Lower leg skin (tissue), 3 donors: Measurements from ENCODE around the gene PLD5.

ENCODE experiments used
- CTCF ChIP-seq, 3 donors: fragments of 450-650 bp; IDR thresholded peaks; one replicate each; pipeline ENCODE4 v1.5.1; 2016; ENCODE audit warnings: antibody characterized with exemption in 3 of 3, mild to moderate bottlenecking in 3 of 3, moderate library complexity in 2 of 3
- POLR2A ChIP-seq, 2 donors: fragments of 450-650 bp; IDR thresholded peaks; one replicate each; pipeline ENCODE4 v1.6.1; 2016 to 2017; ENCODE audit warnings: antibody characterized with exemption in 2 of 2, mild to moderate bottlenecking in 1 of 2, moderate library complexity in 1 of 2

GRCh38 chr1:242196101-242196500 lies 328.4 kb downstream of the PLD5 start:
- TF ChIP-seq CTCF (IDR thresholded peaks at IDR 0.05) (no peak), POLR2A (IDR thresholded peaks at IDR 0.05) (no peak)
